Measurements from ENCODE around the gene NACC2. TPM values are rescaled to one million over a fixed set of nuclear protein-coding genes. Genes with fewer than 3 reads are reported as not detected.

Gene NACC2
- polyA plus RNA-seq, 1 of the 3 experiments (the other 2 are of a cell fraction), result 22.1 TPM

GRCh38 chr9:136009516-136009915 is 85.6 kb downstream of the NACC2 start:
- ChIA-PET POLR2A (no interaction called here), CTCF (no interaction called here)
- peaks cover 16% of the 10 kb centered on the region for H4K20me1 ChIP-seq (ENCODE audit: insufficient read depth)
- peaks cover 9 to 16% of the 10 kb centered on the region in 2 experiments; a peak in 2 of 4 replicates for H3K4me1 ChIP-seq (ENCODE audit: control insufficient read depth in 1 of 2, insufficient read depth in 2 of 2, low read depth in 1 of 2, low read length in 1 of 2)
- no peaks in the 10 kb centered on the region for H3K27me3 ChIP-seq (ENCODE audit: insufficient read depth)
- H3K27ac ChIP-seq (ENCODE audit: low read depth in 2 of 2, low read length in 1 of 2), result no peak overlapping the region
- H3K9ac ChIP-seq, result no peak overlapping the region
- DNase-seq, result no peak
- TF ChIP-seq POLR2AphosphoS5 (IDR thresholded peaks at IDR 0.05; ENCODE audit: low read depth, low read length) (no peak), NFIC (IDR thresholded peaks at IDR 0.05; ENCODE audit: borderline replicate concordance) (no peak), IRF3 (IDR thresholded peaks at IDR 0.05; ENCODE audit: low read depth, low read length) (no peak), SMC3 (IDR thresholded peaks at IDR 0.05; ENCODE audit: low read depth, low read length) (no peak), USF1 (IDR thresholded peaks at IDR 0.05; ENCODE audit: borderline replicate concordance, low read depth) (no peak), SIN3A (IDR thresholded peaks at IDR 0.05; ENCODE audit: borderline replicate concordance, low read depth, low read length) (no peak), FOSL2 (IDR thresholded peaks at IDR 0.05; ENCODE audit: borderline replicate concordance, low read depth) (no peak), REST (IDR thresholded peaks at IDR 0.05; ENCODE audit: low read depth, low read length) (no peak), RCOR1 (IDR thresholded peaks at IDR 0.05; ENCODE audit: low read length) (no peak), TCF12 (IDR thresholded peaks at IDR 0.05) (no peak), TAF1 (IDR thresholded peaks at IDR 0.05; ENCODE audit: borderline replicate concordance, low read depth, low read length) (no peak)
- no peaks in the 10 kb centered on the region for H3K9me2 ChIP-seq
- no peak overlapping the region for H3K4me3 ChIP-seq (ENCODE audit: low read depth in 2 of 2, low read length in 1 of 2)
- peaks cover 12% of the 10 kb centered on the region; the same call in 1 of the 2 replicates for H3K79me2 ChIP-seq (ENCODE audit: insufficient read depth)
- H3K36me3 ChIP-seq (replicated peaks in 1 of 2; ENCODE audit: control insufficient read depth in 1 of 2, insufficient read depth in 2 of 2, low read length in 1 of 2), result peaks cover 0 to 11% of the 10 kb centered on the region in 2 experiments
- WGBS (ENCODE audit: low lambda C conversion rate), result 88% methylated on average over 6 of the region's 16 CpGs
- no peaks in the 10 kb centered on the region for H3K9me3 ChIP-seq
- H2AFZ ChIP-seq (ENCODE audit: low read depth), result no peak overlapping the region
- peaks cover 5% of the 10 kb centered on the region for H3F3A ChIP-seq (replicated peaks; ENCODE audit: insufficient read depth)
- H3K4me2 ChIP-seq, result no peak overlapping the region

GRCh38 chr9:136008693-136008997 is 86.4 kb downstream of the NACC2 start:
- Histone ChIP-seq H3K9ac (no peak overlapping the region), H3K4me2 (peak overlapping the region; percentile 43; the same call in 1 of the 2 replicates), H3K27me3 (ENCODE audit: insufficient read depth) (no peaks in the 10 kb centered on the region), H3K36me3 (replicated peaks in 1 of 2; ENCODE audit: control insufficient read depth in 1 of 2, insufficient read depth in 2 of 2, low read length in 1 of 2) (peaks cover 0 to 11% of the 10 kb centered on the region in 2 experiments), H3K9me3 (no peaks in the 10 kb centered on the region), H3K79me2 (ENCODE audit: insufficient read depth) (peaks cover 12% of the 10 kb centered on the region; the same call in 1 of the 2 replicates), H3F3A (replicated peaks; ENCODE audit: insufficient read depth) (peaks cover 5% of the 10 kb centered on the region), H3K27ac (ENCODE audit: low read depth in 2 of 2, low read length in 1 of 2) (no peak overlapping the region), H3K4me3 (ENCODE audit: low read depth in 2 of 2, low read length in 1 of 2) (no peak overlapping the region), H3K4me1 (ENCODE audit: control insufficient read depth in 1 of 2, insufficient read depth in 2 of 2, low read depth in 1 of 2, low read length in 1 of 2) (peaks cover 9 to 24% of the 10 kb centered on the region in 2 experiments; a peak in 2 of 4 replicates), H3K9me2 (no peaks in the 10 kb centered on the region), H2AFZ (ENCODE audit: low read depth) (no peak overlapping the region), H4K20me1 (ENCODE audit: insufficient read depth) (peaks cover 12% of the 10 kb centered on the region)
- ChIA-PET CTCF (interaction anchor here (0.9 kb wide), 1 partner anchor 11 kb away, joined by 3 read pairs; no protein-coding TSS in a partner anchor), POLR2A (no interaction called here)
- no peak for DNase-seq
- 83% methylated on average over 21 of the region's 21 CpGs for WGBS (ENCODE audit: low lambda C conversion rate)
- no peak for TF ChIP-seq GATA2 (CRISPR knock-in tag; IDR thresholded peaks at IDR 0.05)
- no peak for TF ChIP-seq REST (IDR thresholded peaks at IDR 0.05; ENCODE audit: low read depth, low read length)
- no peak for TF ChIP-seq NRF1 (IDR thresholded peaks at IDR 0.05; ENCODE audit: low read depth, low read length)
- TF ChIP-seq FOXM1 (IDR thresholded peaks at IDR 0.05; ENCODE audit: low read depth), result no peak
